GM18868 (cell line): ENCODE results near the gene GGTA1.
"Not testable (repeated sequence)": the region's sequence is repeated elsewhere in the genome, so short reads cannot be mapped to it uniquely, and the experiment has no call there.

Experiments used
- ATAC-seq: cut with Tn5 transposase; IDR thresholded peaks from one replicate; pipeline ENCODE4 v1.9.1; 2021; ENCODE audit warnings: mild to moderate bottlenecking, moderate library complexity; ENCODE audit not compliant: unreplicated experiment

Gene GGTA1

GRCh38 chr9:121499427-121500164 is at the start of gene GGTA1:
TSS of gene GGTA1 (minus strand) at chr9:121499844. CDS start at chr9:121467922, 31,922 bp downstream.
- no peak for ATAC-seq

GRCh38 chr9:121548666-121549065 is 49.0 kb upstream of the GGTA1 start:
- ATAC-seq: no peak

GRCh38 chr9:121545875-121546423 is 46.3 kb upstream of the GGTA1 start:
- ATAC-seq: peak; percentile 80

GRCh38 chr9:121545150-121545874 is 45.7 kb upstream of the GGTA1 start:
- ATAC-seq: no peak

- ATAC-seq: no peak
Measured at GRCh38 chr9:121542025-121542424, 42.4 kb upstream of the GGTA1 start.

GRCh38 chr9:121541256-121541655 is 41.6 kb upstream of the GGTA1 start:
- ATAC-seq: no peak

GRCh38 chr9:121538221-121538620 is 38.6 kb upstream of the GGTA1 start:
- ATAC-seq: no peak

GRCh38 chr9:121537283-121537682 is 37.6 kb upstream of the GGTA1 start:
- no peak for ATAC-seq

GRCh38 chr9:121532881-121533280 is 33.2 kb upstream of the GGTA1 start:
- no peak for ATAC-seq

- ATAC-seq: no peak
Measured at GRCh38 chr9:121529237-121529987, 29.8 kb upstream of the GGTA1 start.

- no peak for ATAC-seq
Measured at GRCh38 chr9:121528642-121529041, 29.0 kb upstream of the GGTA1 start.

- no peak for ATAC-seq
Measured at GRCh38 chr9:121527371-121527770, 27.7 kb upstream of the GGTA1 start.

- ATAC-seq: not testable (repeated sequence)
Measured at GRCh38 chr9:121519688-121520087, 20.0 kb upstream of the GGTA1 start.

- no peak for ATAC-seq
Measured at GRCh38 chr9:121518634-121519033, 19.0 kb upstream of the GGTA1 start.

GRCh38 chr9:121513166-121513565 is 13.5 kb upstream of the GGTA1 start:
- ATAC-seq: not testable (repeated sequence)

GRCh38 chr9:121510766-121511550 is 11.3 kb upstream of the GGTA1 start:
- ATAC-seq: no peak

- ATAC-seq: no peak
Measured at GRCh38 chr9:121509180-121509579, 9.5 kb upstream of the GGTA1 start.

- no peak for ATAC-seq
Measured at GRCh38 chr9:121508415-121508814, 8.8 kb upstream of the GGTA1 start.

GRCh38 chr9:121505903-121506735 is 6.5 kb upstream of the GGTA1 start:
- no peak for ATAC-seq

GRCh38 chr9:121503444-121503843 is 3.8 kb upstream of the GGTA1 start:
- ATAC-seq: no peak
